HG02588 (cell line): ENCODE measurements around the gene IL32.
"Not testable (repeated sequence)": the region's sequence is repeated elsewhere in the genome, so short reads cannot be mapped to it uniquely, and the experiment has no call there.

ENCODE experiments used
- ATAC-seq: cut with Tn5 transposase; IDR thresholded peaks from one replicate; pipeline ENCODE4 v1.9.1; 2021; ENCODE audit warnings: mild to moderate bottlenecking, moderate library complexity; ENCODE audit not compliant: unreplicated experiment

The IL32 gene

GRCh38 chr16:3051009-3051408 is 14.4 kb upstream of the IL32 start:
- no peak for ATAC-seq

- ATAC-seq: no peak
These were observed 13.9 kb upstream of the IL32 start for GRCh38 chr16:3051494-3051893.

- not testable (repeated sequence) for ATAC-seq
These were observed 12.7 kb upstream of the IL32 start for GRCh38 chr16:3052571-3053329.

- not testable (repeated sequence) for ATAC-seq
These were observed 12.1 kb upstream of the IL32 start for GRCh38 chr16:3053330-3053710.

- no peak for ATAC-seq
These were observed 10.3 kb upstream of the IL32 start for GRCh38 chr16:3054965-3055733.

GRCh38 chr16:3055734-3056115 is 9.7 kb upstream of the IL32 start:
- not testable (repeated sequence) for ATAC-seq

- ATAC-seq: no peak
These were observed 8.9 kb upstream of the IL32 start for GRCh38 chr16:3056336-3057180.

- ATAC-seq: no peak
These were observed 8.0 kb upstream of the IL32 start for GRCh38 chr16:3057181-3058138.

- ATAC-seq: peak; percentile 20
These were observed 7.1 kb upstream of the IL32 start for GRCh38 chr16:3058139-3059030.

- peak; percentile 77 for ATAC-seq
These were observed 6.3 kb upstream of the IL32 start for GRCh38 chr16:3059041-3059722.

GRCh38 chr16:3059723-3060242 is 5.7 kb upstream of the IL32 start:
- no peak for ATAC-seq

GRCh38 chr16:3060339-3061127 is 4.9 kb upstream of the IL32 start:
- no peak for ATAC-seq

GRCh38 chr16:3062553-3062952 is 2.9 kb upstream of the IL32 start:
- ATAC-seq: no peak

- no peak for ATAC-seq
These were observed 1.6 kb upstream of the IL32 start for GRCh38 chr16:3063625-3064386.

- ATAC-seq: no peak
These were observed 451 bp downstream of the IL32 start for GRCh38 chr16:3065742-3066439.

GRCh38 chr16:3066440-3066748 is 954 bp downstream of the IL32 start:
- no peak for ATAC-seq

GRCh38 chr16:3068487-3068886 is 3.0 kb downstream of the IL32 start:
- ATAC-seq: no peak
